Limb (tissue), 2 donors: ENCODE results near the gene TMTC4.
"Not testable (repeated sequence)": the region's sequence is repeated elsewhere in the genome, so short reads cannot be mapped to it uniquely, and the experiment has no call there.

Experiments
- DNase-seq, 2 donors: peaks; one replicate each; pipeline ENCODE4 v3.0.0-alpha.2; 2016; ENCODE audit errors: extremely low spot score in 2 of 2

TMTC4 gene

GRCh38 chr13:100589178-100589725 is 85.3 kb downstream of the TMTC4 start:
- no peak for DNase-seq

GRCh38 chr13:100588331-100589177 is 86.0 kb downstream of the TMTC4 start, which contains the start of gene GGACT:
Gene GGACT (minus strand): TSS chr13:100588789. CDS start chr13:100532591, 56,198 bp downstream.
- peak; percentile 50 to 86 for DNase-seq

- DNase-seq, result peak in 1 of 2 donors; percentile 8
Measured at GRCh38 chr13:100584896-100585295, 89.7 kb downstream of the TMTC4 start.

GRCh38 chr13:100581504-100581903 is 93.1 kb downstream of the TMTC4 start:
- DNase-seq, result no peak

GRCh38 chr13:100581030-100581429 is 93.6 kb downstream of the TMTC4 start:
- DNase-seq, result no peak

GRCh38 chr13:100580045-100580444 is 94.5 kb downstream of the TMTC4 start:
- DNase-seq, result no peak

GRCh38 chr13:100577239-100577638 is 97.4 kb downstream of the TMTC4 start:
- DNase-seq, result not testable (repeated sequence)

- DNase-seq, result peak; percentile 30 to 45
Measured at GRCh38 chr13:100573121-100573520, 101.5 kb downstream of the TMTC4 start.

- no peak for DNase-seq
Measured at GRCh38 chr13:100566543-100566942, 108.1 kb downstream of the TMTC4 start.

- DNase-seq, result no peak
Measured at GRCh38 chr13:100565286-100565685, 109.3 kb downstream of the TMTC4 start.

- DNase-seq, result no peak
Measured at GRCh38 chr13:100564444-100565223, 110.0 kb downstream of the TMTC4 start.

- DNase-seq, result no peak
Measured at GRCh38 chr13:100563779-100564178, 110.8 kb downstream of the TMTC4 start.

- DNase-seq, result no peak
Measured at GRCh38 chr13:100561599-100562204, 112.9 kb downstream of the TMTC4 start.

GRCh38 chr13:100561158-100561499 is 113.5 kb downstream of the TMTC4 start:
- DNase-seq, result no peak

- no peak for DNase-seq
Measured at GRCh38 chr13:100560498-100561157, 114.0 kb downstream of the TMTC4 start.

GRCh38 chr13:100559886-100560285 is 114.7 kb downstream of the TMTC4 start:
- DNase-seq, result no peak
